Stomach (tissue), 9 donors: ENCODE data around the gene GLRB. TPM values are rescaled to one million over a fixed set of nuclear protein-coding genes. Genes with fewer than 3 reads are reported as not detected.

Experiments used
- DNase-seq, 2 donors: peaks; one replicate each; pipeline versions ENCODE4 v3.0.0 to v3.0.0-alpha.2; 2013 to 2019
- H3K27ac ChIP-seq, 5 donors: fragments of 200-600 bp in 4 of 5; sonication (generic) in 4 of 5; one replicate each; pipeline ENCODE4 v1.5.1; 2013 to 2019; ENCODE audit warnings: mild to moderate bottlenecking in 1 of 5, moderate library complexity in 1 of 5
- H3K27me3 ChIP-seq, 3 donors: fragments of 200-600 bp; sonication (generic); one replicate each; pipeline ENCODE4 v1.5.1; 2017 to 2019; ENCODE audit warnings: mixed run types in 1 of 3
- H3K36me3 ChIP-seq, 4 donors: fragments of 200-600 bp; sonication (generic); 1 replicate in 3 of 4; 2 replicates in 1 of 4; pipeline ENCODE4 v1.5.1; 2016 to 2019
- H3K4me1 ChIP-seq, 4 donors: fragments of 200-600 bp; sonication (generic); one replicate each; pipeline ENCODE4 v1.5.1; 2016 to 2019
- H3K4me3 ChIP-seq, 4 donors: fragments of 200-600 bp; sonication (generic) in 3 of 4; one replicate each; pipeline ENCODE4 v1.5.1; 2016 to 2019; ENCODE audit warnings: mild to moderate bottlenecking in 1 of 4
- H3K9me3 ChIP-seq, 4 donors: fragments of 200-600 bp; sonication (generic); one replicate each; pipeline ENCODE4 v1.5.1; 2016 to 2019
- EP300 ChIP-seq: sonication (generic); formaldehyde crosslinking; IDR thresholded peaks from one replicate; pipeline ENCODE4 v1.6.1; 2017; ENCODE audit warnings: antibody characterized with exemption
- POLR2A ChIP-seq, 4 donors: fragments of 450-650 bp; IDR thresholded peaks; one replicate each; pipeline ENCODE4 v1.6.1; 2016; ENCODE audit warnings: antibody characterized with exemption in 4 of 4, control low read depth in 2 of 4, mild to moderate bottlenecking in 1 of 4, moderate library complexity in 1 of 4
- POLR2AphosphoS5 ChIP-seq, 3 donors: sonication (generic); formaldehyde crosslinking; IDR thresholded peaks; one replicate each; pipeline ENCODE4 v1.6.1; 2016; ENCODE audit warnings: antibody characterized with exemption in 3 of 3
- WGBS, 5 donors: extraction: QIAGEN DNeasy Blood & Tissue Kit in 3 of 5; methylation state at CpG; one replicate each; pipeline versions ENCODE4 v1.1.5 to v1.1.7; 2013 to 2018; 5-methylcytosine and 5-hydroxymethylcytosine counted together
- intact Hi-C: fragments of 100-400 bp; cut with DNase I; formaldehyde crosslinking; loops from one replicate; pipeline ENCODE4 v1.15.1; 2023; ENCODE audit warnings: low total_unique reads
- polyA plus RNA-seq, 3 donors: library from polyadenylated mRNA; stranded (reverse); fragments of 200-250 nt; gene quantifications; one replicate each; pipeline ENCODE4 v1.2.3, GENCODE V29; 2013
- small RNA-seq, 4 donors: library from RNA; depleted of rRNA; stranded (forward); fragments of <200 nt; gene quantifications; one replicate each; pipeline ENCODE3, GENCODE V24; 2016
- total RNA-seq, 5 donors: library from RNA; depleted of rRNA; stranded (reverse); fragments of >200 nt; gene quantifications; one replicate each; pipeline versions ENCODE4 v1.1.0 to v1.2.3, GENCODE V29; 2014 to 2016
- TF ChIP-seq, protein P1 (sequence below), 7 experiments: fragments of 450-650 bp in 4 of 7; fragments of 200-600 bp in 3 of 7; sonication (generic) in 3 of 7; IDR thresholded peaks; one replicate each; pipeline ENCODE4 v1.5.1; 2016 to 2019; ENCODE audit warnings: antibody characterized with exemption in 7 of 7, control low read depth in 2 of 7, mild to moderate bottlenecking in 1 of 7
- donor health status: healthy with polysubstance abuse.
- donor health status: Bipolar disorder and iron deficiency.
- donor health status: healthy.

GLRB gene
- total and polyA plus RNA-seq, 8 donors = 1.6 to 12.1 (median 5.1) TPM; not detected in 1

DNA sequence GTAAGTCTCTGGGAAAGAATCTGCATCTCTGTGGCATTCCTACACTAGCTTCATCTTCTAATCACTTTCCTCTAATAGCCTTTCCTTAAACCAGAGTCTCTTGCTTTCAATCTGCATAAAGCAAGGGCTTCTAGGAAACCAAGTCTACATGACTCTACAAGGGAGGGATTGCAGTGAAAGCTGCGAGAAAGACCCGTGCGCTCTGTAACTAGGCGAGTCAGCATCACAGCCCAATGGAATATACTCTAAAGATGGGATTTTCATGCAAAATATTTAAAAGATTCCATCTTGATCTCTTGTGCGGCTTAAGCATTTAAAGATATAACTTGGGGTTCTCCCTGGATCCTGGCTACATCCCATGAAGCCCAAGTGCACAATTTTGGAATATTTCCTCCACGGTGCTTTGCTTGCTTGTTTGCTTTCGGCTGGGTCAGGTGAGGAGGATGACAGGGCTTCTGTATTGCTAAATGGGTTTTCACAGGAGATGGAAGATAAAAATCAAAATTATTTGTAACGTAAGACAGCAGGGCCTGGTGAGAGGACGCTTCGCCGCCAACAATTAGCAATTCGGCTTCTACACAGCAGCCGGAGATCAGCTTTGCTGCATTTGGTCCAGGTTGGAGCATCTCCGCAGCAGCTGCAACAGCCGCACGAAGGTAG lies 143.9 kb downstream of the GLRB start:
- TF ChIP-seq POLR2AphosphoS5 (IDR thresholded peaks at IDR 0.05) (no peak), EP300 (no peak)
- WGBS, 5 donors = 15 to 27% (median 19%) methylated on average over 16 of the region's 16 CpGs
- no peaks in the 10 kb centered on the region for H3K36me3 ChIP-seq
- intact Hi-C loops = loop anchor here (10.0 kb wide), 1 partner anchor 765 kb away; no protein-coding TSS in a partner anchor
- H3K4me1 ChIP-seq = peaks cover 7 to 32% (median 31%) of the 10 kb centered on the region in 4 donors
- no peak for DNase-seq
- H3K4me3 ChIP-seq = peak overlapping the region; percentile 41 to 49 (median 44)
- H3K27me3 ChIP-seq = peaks cover 0 to 53% (median 39%) of the 10 kb centered on the region in 3 donors
- H3K27ac ChIP-seq = no peak overlapping the region
- no peaks in the 10 kb centered on the region for H3K9me3 ChIP-seq

DNA sequence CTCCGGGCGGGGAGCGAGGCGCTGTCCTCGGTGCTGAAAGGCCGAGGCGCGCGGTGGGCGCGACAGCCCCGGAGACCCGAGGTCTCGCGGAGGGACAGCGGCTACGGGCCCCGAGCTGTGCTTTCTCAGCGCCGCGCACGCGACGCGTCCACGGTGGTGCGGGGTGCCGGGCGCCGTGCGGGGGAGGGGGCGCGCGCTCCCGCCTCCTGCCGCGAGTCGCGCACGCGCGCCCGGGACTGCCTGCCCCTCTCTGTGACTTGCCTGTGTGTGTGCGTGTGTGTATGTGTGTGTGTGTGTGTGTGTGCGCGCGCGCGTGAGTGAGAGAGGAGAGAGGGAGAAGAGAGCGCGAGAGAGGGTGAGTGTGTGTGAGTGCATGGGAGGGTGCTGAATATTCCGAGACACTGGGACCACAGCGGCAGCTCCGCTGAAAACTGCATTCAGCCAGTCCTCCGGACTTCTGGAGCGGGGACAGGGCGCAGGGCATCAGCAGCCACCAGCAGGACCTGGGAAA lies 144.5 kb downstream of the GLRB start, which contains the start of gene GRIA2:
GRIA2 (plus strand) TSS at position 358 of the 511 bp plus-strand sequence. CDS start 315 bp downstream, outside the sequence.
- Histone ChIP-seq H3K4me3 (peak within 1 kb of the TSS; percentile 41 to 57 (median 50)), H3K9me3 (no peaks in the 10 kb centered on the region), H3K27me3 (peaks cover 0 to 53% (median 39%) of the 10 kb centered on the region in 3 donors), H3K36me3 (no peaks in the 10 kb centered on the region), H3K27ac (peak within 1 kb of the TSS in 1 of 5 donors; percentile 73), H3K4me1 (peaks cover 7 to 32% (median 31%) of the 10 kb centered on the region in 4 donors)
- DNase-seq = peak; percentile 62 to 94
- no peak for TF ChIP-seq POLR2A (IDR thresholded peaks at IDR 0.05)
- peak in 1 of 3 donors; percentile 9 for TF ChIP-seq POLR2AphosphoS5 (IDR thresholded peaks at IDR 0.05)
- TF ChIP-seq EP300 = no peak
- TF ChIP-seq, protein P1, sequence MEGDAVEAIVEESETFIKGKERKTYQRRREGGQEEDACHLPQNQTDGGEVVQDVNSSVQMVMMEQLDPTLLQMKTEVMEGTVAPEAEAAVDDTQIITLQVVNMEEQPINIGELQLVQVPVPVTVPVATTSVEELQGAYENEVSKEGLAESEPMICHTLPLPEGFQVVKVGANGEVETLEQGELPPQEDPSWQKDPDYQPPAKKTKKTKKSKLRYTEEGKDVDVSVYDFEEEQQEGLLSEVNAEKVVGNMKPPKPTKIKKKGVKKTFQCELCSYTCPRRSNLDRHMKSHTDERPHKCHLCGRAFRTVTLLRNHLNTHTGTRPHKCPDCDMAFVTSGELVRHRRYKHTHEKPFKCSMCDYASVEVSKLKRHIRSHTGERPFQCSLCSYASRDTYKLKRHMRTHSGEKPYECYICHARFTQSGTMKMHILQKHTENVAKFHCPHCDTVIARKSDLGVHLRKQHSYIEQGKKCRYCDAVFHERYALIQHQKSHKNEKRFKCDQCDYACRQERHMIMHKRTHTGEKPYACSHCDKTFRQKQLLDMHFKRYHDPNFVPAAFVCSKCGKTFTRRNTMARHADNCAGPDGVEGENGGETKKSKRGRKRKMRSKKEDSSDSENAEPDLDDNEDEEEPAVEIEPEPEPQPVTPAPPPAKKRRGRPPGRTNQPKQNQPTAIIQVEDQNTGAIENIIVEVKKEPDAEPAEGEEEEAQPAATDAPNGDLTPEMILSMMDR (IDR thresholded peaks at IDR 0.05) = no peak
- intact Hi-C loops = no loop called here
- 2 to 13% (median 7%) methylated on average over 17 to 57 of the region's 57 CpGs for WGBS, 5 donors

DNA sequence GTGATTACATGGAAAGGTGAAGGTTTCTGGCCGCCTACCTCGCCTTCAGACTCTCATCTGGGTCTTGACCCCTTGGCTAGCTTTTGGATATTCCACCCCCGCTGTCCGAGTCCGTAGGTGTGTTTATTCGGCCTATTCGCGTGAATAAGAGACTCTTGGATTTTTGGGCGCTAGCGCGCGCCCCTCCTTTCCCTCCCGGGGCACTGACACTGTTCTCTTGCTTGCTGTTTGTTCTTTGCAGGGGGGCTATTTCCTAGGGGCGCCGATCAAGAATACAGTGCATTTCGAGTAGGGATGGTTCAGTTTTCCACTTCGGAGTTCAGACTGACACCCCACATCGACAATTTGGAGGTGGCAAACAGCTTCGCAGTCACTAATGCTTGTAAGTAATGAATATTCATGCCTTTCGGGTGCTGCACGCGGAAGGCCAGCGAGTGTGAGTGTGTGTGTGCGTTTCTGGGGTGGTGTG lies 145.5 kb downstream of the GLRB start:
- peak overlapping the region in 3 of 5 donors; percentile 50 to 73 (median 56) for H3K27ac ChIP-seq
- no peaks in the 10 kb centered on the region for H3K36me3 ChIP-seq
- TF ChIP-seq POLR2A (IDR thresholded peaks at IDR 0.05) = no peak
- TF ChIP-seq, protein P1 (IDR thresholded peaks at IDR 0.05) = no peak
- TF ChIP-seq EP300 = no peak
- no peak for TF ChIP-seq POLR2AphosphoS5 (IDR thresholded peaks at IDR 0.05)
- peaks cover 7 to 32% (median 31%) of the 10 kb centered on the region in 4 donors for H3K4me1 ChIP-seq
- WGBS, 5 donors = 5 to 8% (median 6%) methylated on average over 21 to 24 of the region's 24 CpGs
- H3K9me3 ChIP-seq = no peaks in the 10 kb centered on the region
- peaks cover 0 to 53% (median 39%) of the 10 kb centered on the region in 3 donors for H3K27me3 ChIP-seq
- intact Hi-C loops = no loop called here
- H3K4me3 ChIP-seq = peak overlapping the region; percentile 41 to 57 (median 50)
- no peak for DNase-seq

Small RNA genes lying within 50 kb of the gene (small RNA-seq; reads per million reads assigned to genes)
- gene RF00019 (0 reads per million in 4 donors), gene RNU6-582P (0 reads per million in 4 donors)

Other genes starting within 250 kb of the GLRB start
- gene PDGFC, start 104.4 kb upstream of the GLRB start, total RNA-seq = 10 to 100 TPM in 4 of 5 donors, 1 to 10 TPM in 1; 5.5 to 39.8 (median 14.7) TPM
- gene PDGFC, start 104.4 kb upstream of the GLRB start, polyA plus RNA-seq = 10 to 100 TPM in 1 of 3 donors, 1 to 10 TPM in 2; 4.9 to 10.8 (median 5.1) TPM
- gene GRIA2, start 144.6 kb downstream of the GLRB start, total RNA-seq = 10 to 100 TPM in 1 of 5 donors, 1 to 10 TPM in 1, under 1 TPM in 1, not detected in 2; 0.43 to 15.2 (median 1.8) TPM
- gene GRIA2, start 144.6 kb downstream of the GLRB start, polyA plus RNA-seq = under 1 TPM in 2 of 3 donors, not detected in 1; 0.06 to 0.18 TPM